Measurements from ENCODE around the gene ITPRID1. TPM values are rescaled to one million over a fixed set of nuclear protein-coding genes. Genes with fewer than 3 reads are reported as not detected.

Gene ITPRID1
- total and polyA plus RNA-seq, 10 of the 15 experiments (the other 5 are each of a cell fraction or from before 2014, with no cell fraction given) = 0.06 TPM; not detected in 9

DNA sequence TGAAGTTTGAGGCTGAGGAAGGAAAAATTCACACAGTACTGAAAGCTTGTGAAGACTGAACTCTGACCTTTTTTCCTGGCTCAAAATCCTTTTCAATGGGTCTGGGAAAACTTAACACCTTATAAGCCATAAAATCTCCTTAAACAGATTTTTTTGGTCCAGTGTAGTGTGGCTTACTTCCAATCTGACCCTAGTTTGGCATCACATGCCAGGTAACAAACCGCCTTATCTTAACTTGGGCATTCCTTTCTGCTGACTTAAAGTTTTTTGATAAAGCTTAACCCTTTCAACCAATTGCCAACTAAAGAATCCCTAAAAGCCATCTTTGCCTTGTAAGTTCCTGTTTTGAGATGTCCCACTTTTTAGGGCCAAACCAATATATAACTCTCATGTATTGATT, 13.2 kb upstream of the ITPRID1 start (continued):
- TF ChIP-seq REST (IDR thresholded peaks at IDR 0.05; ENCODE audit: low read depth, low read length) (no peak), ZZZ3 (IDR thresholded peaks at IDR 0.05; ENCODE audit: control insufficient read depth, insufficient read length, low read depth) (no peak), GABPA (IDR thresholded peaks at IDR 0.05; ENCODE audit: low read depth) (no peak), SPI1 (IDR thresholded peaks at IDR 0.05; ENCODE audit: borderline replicate concordance, insufficient read depth, low read depth, low read length) (no peak), SUPT20H (IDR thresholded peaks at IDR 0.05; ENCODE audit: borderline replicate concordance, control insufficient read depth, low read depth, low read length) (no peak), JUNB (IDR thresholded peaks at IDR 0.05) (no peak), LARP7 (IDR thresholded peaks at IDR 0.05) (no peak), SRF (IDR thresholded peaks at IDR 0.05; ENCODE audit: low read depth in 2 of 2, low read length in 2 of 2) (no peak), MEF2A (IDR thresholded peaks at IDR 0.05; ENCODE audit: insufficient read depth, low read depth, low read length) (no peak)
- TF ChIP-seq, protein P1, sequence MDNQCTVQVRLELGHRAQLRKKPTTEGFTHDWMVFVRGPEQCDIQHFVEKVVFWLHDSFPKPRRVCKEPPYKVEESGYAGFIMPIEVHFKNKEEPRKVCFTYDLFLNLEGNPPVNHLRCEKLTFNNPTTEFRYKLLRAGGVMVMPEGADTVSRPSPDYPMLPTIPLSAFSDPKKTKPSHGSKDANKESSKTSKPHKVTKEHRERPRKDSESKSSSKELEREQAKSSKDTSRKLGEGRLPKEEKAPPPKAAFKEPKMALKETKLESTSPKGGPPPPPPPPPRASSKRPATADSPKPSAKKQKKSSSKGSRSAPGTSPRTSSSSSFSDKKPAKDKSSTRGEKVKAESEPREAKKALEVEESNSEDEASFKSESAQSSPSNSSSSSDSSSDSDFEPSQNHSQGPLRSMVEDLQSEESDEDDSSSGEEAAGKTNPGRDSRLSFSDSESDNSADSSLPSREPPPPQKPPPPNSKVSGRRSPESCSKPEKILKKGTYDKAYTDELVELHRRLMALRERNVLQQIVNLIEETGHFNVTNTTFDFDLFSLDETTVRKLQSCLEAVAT (IDR thresholded peaks at IDR 0.05) = no peak
